Stomach (tissue), 4 donors: Measurements from ENCODE around the gene WDR49.

Experiments
- CTCF ChIP-seq, 7 experiments: fragments of 450-650 bp in 4 of 7; fragments of 200-600 bp in 3 of 7; sonication (generic) in 3 of 7; IDR thresholded peaks; one replicate each; pipeline ENCODE4 v1.5.1; 2016 to 2019; ENCODE audit warnings: antibody characterized with exemption in 7 of 7, control low read depth in 2 of 7, mild to moderate bottlenecking in 1 of 7
- EP300 ChIP-seq: sonication (generic); formaldehyde crosslinking; IDR thresholded peaks from one replicate; pipeline ENCODE4 v1.6.1; 2017; ENCODE audit warnings: antibody characterized with exemption
- POLR2AphosphoS5 ChIP-seq, 3 donors: sonication (generic); formaldehyde crosslinking; IDR thresholded peaks; one replicate each; pipeline ENCODE4 v1.6.1; 2016; ENCODE audit warnings: antibody characterized with exemption in 3 of 3

GRCh38 chr3:167538081-167538480 lies 115.7 kb downstream of the WDR49 start:
- TF ChIP-seq POLR2AphosphoS5 (IDR thresholded peaks at IDR 0.05) (no peak), EP300 (no peak), CTCF (IDR thresholded peaks at IDR 0.05) (no peak)
